ENCODE measurements around the gene P2RY14. TPM values are rescaled to one million over a fixed set of nuclear protein-coding genes. Genes with fewer than 3 reads are reported as not detected.

Gene P2RY14
- total RNA-seq, 2 experiments from 2014 or later: 1.2 to 1.4 TPM

DNA sequence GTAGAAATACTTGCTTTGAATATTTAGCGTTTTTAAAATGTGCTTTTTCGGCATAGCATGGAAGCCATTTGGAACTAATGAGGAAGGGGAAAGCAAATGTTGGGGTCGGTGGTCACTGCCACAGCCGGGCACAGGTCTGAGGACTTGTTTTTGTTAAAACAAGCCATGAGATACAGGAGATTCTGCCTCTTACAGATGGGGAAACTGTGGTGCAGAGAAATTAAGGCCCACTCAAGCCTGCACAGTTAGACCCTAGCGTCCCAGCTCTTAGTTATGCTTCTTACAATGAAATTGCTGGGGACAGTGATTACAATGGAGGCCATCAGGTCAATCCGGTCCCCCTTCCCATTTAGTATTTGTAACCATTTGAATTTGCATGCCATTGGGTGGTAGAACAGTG, 72.9 kb downstream of the P2RY14 start:
- ChIA-PET POLR2A (interaction anchor here (0.6 to 6.7 kb wide), 12 partner anchors 14 to 994 kb away, joined by 3 to 73 read pairs (median 4); partner anchors contain the start of genes SIAH2 and TSC22D2), CTCF (interaction anchor here (3.1 kb wide), 1 partner anchor 22 kb away, joined by 24 read pairs; no protein-coding TSS in a partner anchor)
- peaks cover 32% of the 10 kb centered on the region for H3K36me3 Mint-ChIP-seq (ENCODE audit: low read depth)
- H3K27me3 Mint-ChIP-seq: no peaks in the 10 kb centered on the region
- peak overlapping the region; percentile 65 for H3K4me3 Mint-ChIP-seq
- no peaks in the 10 kb centered on the region for H3K9me3 Mint-ChIP-seq
- H3K27ac Mint-ChIP-seq: peak overlapping the region; percentile 98
- H3K4me1 Mint-ChIP-seq: peaks cover 65% of the 10 kb centered on the region
- DNase-seq: no peak

DNA sequence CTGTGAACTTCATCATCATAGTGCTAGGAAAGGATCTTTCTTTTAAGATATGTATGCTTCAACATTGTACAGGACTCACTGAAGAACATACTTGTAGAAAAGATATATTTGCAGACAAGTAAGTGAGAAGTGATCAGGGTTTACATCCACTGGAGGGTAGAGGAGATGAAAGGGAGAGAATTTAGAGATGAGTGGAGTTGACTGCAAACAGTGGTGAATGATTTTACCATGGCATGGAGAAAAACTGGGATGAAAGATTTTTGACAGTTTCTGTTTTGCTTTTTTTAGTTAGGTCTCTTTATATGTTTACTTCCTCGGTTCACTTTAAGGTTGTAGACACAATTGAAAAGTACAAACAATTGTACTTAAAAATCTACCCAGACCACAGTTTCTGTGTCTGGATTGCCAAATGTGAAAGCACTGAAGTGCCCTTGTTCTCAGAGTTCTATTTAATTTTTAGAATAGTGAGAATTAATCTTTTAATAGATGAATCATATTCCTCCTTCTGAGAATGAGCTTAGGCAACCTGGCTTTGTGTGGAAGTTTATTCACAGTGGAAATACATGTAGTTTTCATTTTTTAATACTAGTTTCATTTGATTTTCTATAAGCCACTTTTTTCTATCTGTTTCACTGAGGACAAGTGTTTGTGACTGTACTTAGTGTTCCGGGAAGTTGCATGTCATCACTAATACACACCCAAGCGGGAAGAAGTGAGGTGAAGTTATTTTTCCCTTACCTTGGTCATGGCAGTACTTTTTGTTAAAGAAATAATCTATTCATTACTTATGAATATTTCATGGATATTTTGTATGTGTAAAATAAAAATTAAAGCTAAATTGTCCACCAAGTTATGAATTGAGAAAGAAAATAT, 73.6 kb downstream of the P2RY14 start:
- Mint-ChIP-seq H3K4me1 (peaks cover 59% of the 10 kb centered on the region), H3K27ac (peak overlapping the region; percentile 98), H3K36me3 (ENCODE audit: low read depth) (peaks cover 39% of the 10 kb centered on the region), H3K9me3 (no peaks in the 10 kb centered on the region), H3K27me3 (no peaks in the 10 kb centered on the region), H3K4me3 (peak overlapping the region; percentile 65)
- DNase-seq: no peak
- ChIA-PET POLR2A (interaction anchor here (0.6 to 6.7 kb wide), 11 partner anchors 15 to 994 kb away, joined by 3 to 73 read pairs (median 4); partner anchors contain the start of gene SIAH2), CTCF (interaction anchor here (0.6 kb wide), 1 partner anchor 411 kb away, joined by 3 read pairs; no protein-coding TSS in a partner anchor)

- POLR2A ChIA-PET: interaction anchor here (0.7 to 6.7 kb wide), 21 partner anchors 8 to 1958 kb away, joined by 3 to 77 read pairs (median 7); partner anchors contain the start of genes EIF2A, MBNL1, MED12L and P2RY14
- Mint-ChIP-seq H3K4me3 (peak within 1 kb of the TSS; percentile 90), H3K36me3 (ENCODE audit: low read depth) (peaks cover 50% of the 10 kb centered on the region), H3K4me1 (peaks cover 60% of the 10 kb centered on the region), H3K9me3 (peaks cover 4% of the 10 kb centered on the region), H3K27ac (peak within 1 kb of the TSS; percentile 98), H3K27me3 (no peaks in the 10 kb centered on the region)
- DNase-seq: peak; percentile 82
- CTCF ChIA-PET: interaction anchor here (0.6 to 6.5 kb wide), 8 partner anchors 20 to 125 kb away, joined by 3 to 56 read pairs (median 3); no protein-coding TSS in a partner anchor
Measured at GRCh38 chr3:151203051-151203420, 75.3 kb downstream of the P2RY14 start, which contains the start of gene GPR171. GPR171 (minus strand) TSS chr3:151203216; CDS start chr3:151199386, 3,830 bp downstream.

DNA sequence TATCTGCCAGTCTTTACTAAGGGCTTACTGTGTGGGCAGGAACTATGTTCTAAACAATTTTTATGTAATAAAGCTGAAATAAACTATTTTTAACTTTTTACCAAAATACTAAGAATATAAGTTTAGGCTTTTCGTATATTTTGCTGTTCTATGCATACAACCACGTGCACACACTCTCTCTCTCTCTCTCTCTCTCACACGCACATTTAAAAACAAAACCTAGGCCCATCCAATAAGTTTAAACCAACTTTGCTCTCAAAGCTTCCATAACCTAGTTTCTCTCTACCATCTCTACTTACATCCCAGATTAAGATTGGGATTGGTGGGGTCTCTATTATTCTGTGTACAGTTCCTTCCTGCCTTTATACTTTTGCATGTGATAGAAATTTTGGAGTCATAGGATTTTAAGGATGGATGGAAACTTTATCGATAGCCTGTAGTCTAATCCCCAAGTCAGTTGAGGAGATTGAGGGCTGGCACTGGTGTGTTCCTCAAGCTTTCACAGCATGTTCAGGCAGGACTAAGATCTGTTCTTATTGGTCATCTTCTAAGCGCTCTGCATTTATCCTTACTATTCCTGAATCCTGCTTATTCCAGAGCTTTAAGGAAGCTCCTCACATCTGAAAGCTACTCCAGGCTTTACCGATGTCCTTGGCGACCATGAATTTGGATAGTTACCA, 77.2 kb downstream of the P2RY14 start:
- Mint-ChIP-seq H3K27ac (peak overlapping the region; percentile 96), H3K27me3 (no peaks in the 10 kb centered on the region), H3K36me3 (ENCODE audit: low read depth) (peaks cover 65% of the 10 kb centered on the region), H3K9me3 (peaks cover 4% of the 10 kb centered on the region), H3K4me3 (peak overlapping the region; percentile 90), H3K4me1 (peaks cover 54% of the 10 kb centered on the region)
- CTCF ChIA-PET: interaction anchor here (0.7 to 6.5 kb wide), 10 partner anchors 9 to 127 kb away, joined by 3 to 56 read pairs (median 4); no protein-coding TSS in a partner anchor
- no peak for DNase-seq
- POLR2A ChIA-PET: interaction anchor here (0.8 to 6.7 kb wide), 20 partner anchors 10 to 1043 kb away, joined by 3 to 77 read pairs (median 8); partner anchors contain the start of genes EIF2A, P2RY14, SELENOT and SERP1

GRCh38 chr3:151200586-151200985, 77.8 kb downstream of the P2RY14 start:
- Mint-ChIP-seq H3K27me3 (no peaks in the 10 kb centered on the region), H3K4me1 (peaks cover 51% of the 10 kb centered on the region), H3K4me3 (peak overlapping the region; percentile 90), H3K27ac (peak overlapping the region; percentile 96), H3K36me3 (ENCODE audit: low read depth) (peaks cover 69% of the 10 kb centered on the region), H3K9me3 (peaks cover 4% of the 10 kb centered on the region)
- DNase-seq: no peak
- ChIA-PET CTCF (interaction anchor here (0.7 to 6.5 kb wide), 11 partner anchors 9 to 127 kb away, joined by 3 to 56 read pairs (median 4); no protein-coding TSS in a partner anchor), POLR2A (interaction anchor here (0.7 to 6.7 kb wide), 22 partner anchors 11 to 1044 kb away, joined by 3 to 77 read pairs (median 8); partner anchors contain the start of genes EIF2A, P2RY14, SELENOT and SERP1)

DNA sequence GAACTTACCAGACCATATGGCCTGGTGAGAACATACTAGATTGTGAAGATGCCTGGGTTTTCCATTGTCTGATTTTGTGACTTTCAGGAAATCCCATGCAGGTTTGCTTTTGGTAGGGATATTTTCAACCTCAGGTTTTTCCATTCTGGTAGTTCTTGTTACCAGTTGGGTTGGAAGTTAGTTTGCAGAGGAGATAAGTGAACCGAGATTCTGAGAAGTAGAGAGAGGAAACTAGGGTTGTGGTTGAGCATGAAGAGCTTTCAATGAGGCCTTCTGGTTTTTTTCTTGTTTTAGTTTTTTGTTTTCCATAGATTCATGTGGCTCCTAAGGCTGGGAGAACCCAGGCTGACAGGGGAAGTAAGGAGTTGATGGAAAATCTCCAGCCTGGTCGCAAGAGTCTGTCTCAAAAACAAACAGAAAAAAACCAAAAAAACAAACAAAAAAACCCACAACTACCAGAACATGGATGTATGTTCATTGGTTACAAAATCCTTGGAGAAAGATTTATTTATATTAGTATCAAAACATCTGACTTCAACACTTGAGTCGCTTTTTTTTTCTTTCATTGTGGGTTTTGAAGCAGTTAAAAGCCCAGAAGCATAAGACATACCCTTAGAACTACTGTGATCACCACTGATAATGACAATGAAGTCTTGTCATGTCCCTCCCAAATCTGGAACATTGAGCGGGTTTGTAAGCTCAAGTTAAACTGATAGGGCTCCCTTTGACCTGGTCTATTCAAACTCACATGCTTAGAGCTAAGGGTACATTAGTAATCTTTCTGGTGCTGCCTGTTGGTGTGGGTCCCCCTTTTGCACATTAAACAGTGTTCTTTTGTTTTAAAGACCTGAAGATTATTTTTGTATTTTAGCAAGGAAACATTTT, 78.5 kb downstream of the P2RY14 start:
- no peaks in the 10 kb centered on the region for H3K27me3 Mint-ChIP-seq
- H3K36me3 Mint-ChIP-seq (ENCODE audit: low read depth): peaks cover 69% of the 10 kb centered on the region
- ChIA-PET POLR2A (interaction anchor here (0.7 to 6.7 kb wide), 20 partner anchors 8 to 1043 kb away, joined by 3 to 77 read pairs (median 12); partner anchors contain the start of genes EIF2A, P2RY14, SELENOT and SERP1), CTCF (interaction anchor here (0.7 to 6.5 kb wide), 7 partner anchors 8 to 83 kb away, joined by 4 to 56 read pairs (median 5); no protein-coding TSS in a partner anchor)
- no peak for DNase-seq
- H3K4me3 Mint-ChIP-seq: peak overlapping the region; percentile 90
- H3K4me1 Mint-ChIP-seq: peaks cover 44% of the 10 kb centered on the region
- H3K9me3 Mint-ChIP-seq: peaks cover 4% of the 10 kb centered on the region
- H3K27ac Mint-ChIP-seq: peak overlapping the region; percentile 96

- peaks cover 9% of the 10 kb centered on the region for H3K9me3 Mint-ChIP-seq
- ChIA-PET CTCF (interaction anchor here (1.3 to 6.5 kb wide), 2 partner anchors 9 to 28 kb away, joined by 4 to 56 read pairs; no protein-coding TSS in a partner anchor), POLR2A (interaction anchor here (1.6 to 6.1 kb wide), 7 partner anchors 9 to 78 kb away, joined by 4 to 77 read pairs (median 11); partner anchors contain the start of gene P2RY14)
- peaks cover 76% of the 10 kb centered on the region for H3K36me3 Mint-ChIP-seq (ENCODE audit: low read depth)
- peaks cover 39% of the 10 kb centered on the region for H3K4me1 Mint-ChIP-seq
- no peaks in the 10 kb centered on the region for H3K27me3 Mint-ChIP-seq
- peak overlapping the region; percentile 96 for H3K27ac Mint-ChIP-seq
- peak overlapping the region; percentile 90 for H3K4me3 Mint-ChIP-seq
- DNase-seq: no peak
Measured at GRCh38 chr3:151198849-151199248, 79.5 kb downstream of the P2RY14 start.

DNA sequence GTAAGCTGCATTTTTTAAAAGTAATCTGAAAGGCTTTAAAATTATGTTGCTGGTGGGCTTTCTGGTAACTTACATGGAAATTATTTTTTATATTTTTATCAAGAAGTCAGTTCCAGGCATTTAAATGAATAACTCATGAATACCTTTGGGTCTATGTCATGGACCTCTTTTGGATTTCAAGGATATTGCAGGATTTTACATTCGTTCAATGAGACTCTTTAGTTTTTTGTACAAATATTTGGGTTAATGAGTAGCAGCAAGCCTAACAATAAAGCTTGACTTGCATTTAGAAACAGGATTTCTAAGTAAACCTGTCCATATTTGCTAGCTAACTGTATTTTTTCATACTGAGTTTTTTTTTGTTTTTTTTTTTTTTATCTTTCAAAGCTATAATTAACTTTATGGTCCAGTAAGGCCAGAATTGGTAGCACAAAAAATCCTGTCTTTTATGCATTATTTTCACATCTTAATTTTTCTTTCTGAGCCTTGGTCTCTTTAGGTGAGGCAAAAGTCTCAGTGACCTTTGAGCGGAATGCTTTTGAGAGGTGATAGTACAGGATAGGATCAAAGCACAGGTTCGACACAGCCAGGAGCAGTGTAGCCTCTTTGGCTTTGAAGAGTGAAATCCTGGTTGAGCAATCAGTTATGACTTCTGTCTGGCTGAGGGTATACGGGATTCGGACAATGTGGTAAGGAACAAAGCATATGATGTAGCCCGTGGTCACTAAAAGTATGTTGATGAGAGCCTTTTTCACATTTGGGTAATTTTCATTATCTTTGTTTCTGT, 80.2 kb downstream of the P2RY14 start:
- no peak overlapping the region for H3K4me3 Mint-ChIP-seq
- H3K4me1 Mint-ChIP-seq: peaks cover 40% of the 10 kb centered on the region
- no peak for DNase-seq
- ChIA-PET CTCF (interaction anchor here (1.3 to 6.5 kb wide), 2 partner anchors 10 to 28 kb away, joined by 4 to 56 read pairs; no protein-coding TSS in a partner anchor), POLR2A (interaction anchor here (1.4 to 6.1 kb wide), 7 partner anchors 10 to 79 kb away, joined by 3 to 77 read pairs (median 9); partner anchors contain the start of gene P2RY14)
- peaks cover 9% of the 10 kb centered on the region for H3K9me3 Mint-ChIP-seq
- H3K27ac Mint-ChIP-seq: no peak overlapping the region
- H3K27me3 Mint-ChIP-seq: no peaks in the 10 kb centered on the region
- peaks cover 79% of the 10 kb centered on the region for H3K36me3 Mint-ChIP-seq (ENCODE audit: low read depth)

DNA sequence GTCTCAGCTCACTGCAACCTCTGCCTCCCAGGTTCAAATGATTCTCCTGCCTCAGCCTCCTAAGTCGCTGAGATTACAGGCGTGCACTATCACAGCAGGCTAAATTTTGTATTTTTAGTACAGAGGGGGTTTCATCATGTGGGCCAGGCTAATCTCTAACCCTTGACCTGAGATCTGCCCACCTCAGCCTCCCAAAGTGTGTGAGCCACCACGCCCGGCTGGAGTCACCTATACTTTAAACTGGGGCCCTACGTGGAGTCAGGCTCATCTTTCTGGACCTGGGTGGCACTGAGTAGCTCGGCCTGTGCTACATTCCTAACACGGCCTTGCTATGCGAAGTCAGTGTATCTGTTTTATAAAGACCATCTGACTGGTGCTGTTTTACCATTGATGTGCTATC, 81.1 kb downstream of the P2RY14 start:
- no peak overlapping the region for H3K27ac Mint-ChIP-seq
- POLR2A ChIA-PET: interaction anchor here (1.2 to 6.1 kb wide), 8 partner anchors 11 to 28 kb away, joined by 3 to 77 read pairs (median 6); no protein-coding TSS in a partner anchor
- CTCF ChIA-PET: interaction anchor here (1.3 to 6.5 kb wide), 3 partner anchors 11 to 27 kb away, joined by 4 to 56 read pairs (median 4); no protein-coding TSS in a partner anchor
- no peak for DNase-seq
- peaks cover 13% of the 10 kb centered on the region for H3K9me3 Mint-ChIP-seq
- peaks cover 78% of the 10 kb centered on the region for H3K36me3 Mint-ChIP-seq (ENCODE audit: low read depth)
- H3K4me3 Mint-ChIP-seq: no peak overlapping the region
- H3K27me3 Mint-ChIP-seq: no peaks in the 10 kb centered on the region
- H3K4me1 Mint-ChIP-seq: peaks cover 48% of the 10 kb centered on the region

DNA sequence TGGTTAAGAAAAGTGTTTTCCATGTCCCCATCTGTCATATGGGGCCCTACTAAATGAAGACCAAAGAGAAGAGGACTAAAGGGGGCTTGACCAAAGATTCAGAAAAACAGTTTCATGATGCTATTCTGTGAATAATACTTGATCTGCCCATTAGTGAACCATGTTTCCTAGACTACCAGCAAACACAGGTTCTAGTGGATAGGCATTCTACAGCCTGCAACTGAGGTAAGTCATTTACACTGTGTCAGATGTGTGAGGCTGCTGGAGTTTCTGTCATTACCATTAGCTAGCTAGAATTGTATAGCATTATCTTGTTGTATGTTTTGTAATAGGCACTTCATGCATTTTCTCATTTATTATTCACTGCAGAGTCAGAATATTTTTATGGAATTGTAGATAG, 81.9 kb downstream of the P2RY14 start:
- Mint-ChIP-seq H3K4me1 (peaks cover 51% of the 10 kb centered on the region), H3K27me3 (no peaks in the 10 kb centered on the region), H3K27ac (peak overlapping the region; percentile 12), H3K4me3 (no peak overlapping the region), H3K9me3 (peaks cover 13% of the 10 kb centered on the region), H3K36me3 (ENCODE audit: low read depth) (peaks cover 71% of the 10 kb centered on the region)
- POLR2A ChIA-PET: interaction anchor here (1.2 to 4.0 kb wide), 5 partner anchors 11 to 26 kb away, joined by 5 to 13 read pairs (median 6); no protein-coding TSS in a partner anchor
- CTCF ChIA-PET: interaction anchor here (0.9 to 1.7 kb wide), 3 partner anchors 12 to 29 kb away, joined by 3 to 4 read pairs (median 4); no protein-coding TSS in a partner anchor
- no peak for DNase-seq
